ENCODE measurements around the gene YWHAG. TPM values are rescaled to one million over a fixed set of nuclear protein-coding genes. Genes with fewer than 3 reads are reported as not detected.

YWHAG gene
- polyA plus RNA-seq, 1 donor (not counting 4 experiments of a cell fraction or from before 2014, with no cell fraction given), result 130 TPM

DNA sequence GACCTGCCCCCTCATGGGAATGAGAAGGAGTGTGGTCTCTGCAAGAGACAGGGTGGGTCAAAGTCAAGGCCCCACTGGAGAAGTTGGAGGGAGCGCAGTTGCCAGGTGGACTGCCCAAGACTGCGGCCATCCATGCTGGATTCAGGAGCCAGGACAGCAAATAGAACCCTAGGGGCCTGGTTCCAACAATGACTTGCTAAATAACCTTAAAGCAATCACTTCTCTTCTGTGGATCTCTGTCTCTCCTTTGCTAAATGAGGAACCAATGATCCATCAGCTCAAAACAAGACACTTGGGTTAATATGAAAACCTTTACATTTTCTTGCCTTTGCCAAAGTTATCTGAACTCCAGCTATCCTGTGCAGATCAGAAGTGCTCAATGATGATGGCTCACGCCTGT lies 12.6 kb upstream of the YWHAG start:
- no peaks in the 10 kb centered on the region for H3K79me2 ChIP-seq (ENCODE audit: control insufficient read depth, insufficient read depth, low read length)
- dilution Hi-C loops (cut with MboI; ENCODE audit: extremely low pct_ligation_motif_present, low sequenced_read_pairs), result no loop called here
- TF ChIP-seq, protein P1, sequence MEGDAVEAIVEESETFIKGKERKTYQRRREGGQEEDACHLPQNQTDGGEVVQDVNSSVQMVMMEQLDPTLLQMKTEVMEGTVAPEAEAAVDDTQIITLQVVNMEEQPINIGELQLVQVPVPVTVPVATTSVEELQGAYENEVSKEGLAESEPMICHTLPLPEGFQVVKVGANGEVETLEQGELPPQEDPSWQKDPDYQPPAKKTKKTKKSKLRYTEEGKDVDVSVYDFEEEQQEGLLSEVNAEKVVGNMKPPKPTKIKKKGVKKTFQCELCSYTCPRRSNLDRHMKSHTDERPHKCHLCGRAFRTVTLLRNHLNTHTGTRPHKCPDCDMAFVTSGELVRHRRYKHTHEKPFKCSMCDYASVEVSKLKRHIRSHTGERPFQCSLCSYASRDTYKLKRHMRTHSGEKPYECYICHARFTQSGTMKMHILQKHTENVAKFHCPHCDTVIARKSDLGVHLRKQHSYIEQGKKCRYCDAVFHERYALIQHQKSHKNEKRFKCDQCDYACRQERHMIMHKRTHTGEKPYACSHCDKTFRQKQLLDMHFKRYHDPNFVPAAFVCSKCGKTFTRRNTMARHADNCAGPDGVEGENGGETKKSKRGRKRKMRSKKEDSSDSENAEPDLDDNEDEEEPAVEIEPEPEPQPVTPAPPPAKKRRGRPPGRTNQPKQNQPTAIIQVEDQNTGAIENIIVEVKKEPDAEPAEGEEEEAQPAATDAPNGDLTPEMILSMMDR (optimal IDR thresholded peaks at IDR 0.05 in 1 of 3, IDR thresholded peaks at IDR 0.05 in 1 of 3, conservative IDR thresholded peaks at IDR 0.05 in 1 of 3; ENCODE audit: extremely low read depth in 1 of 3, insufficient read depth in 2 of 3, low read length in 3 of 3), result no peak
- no peak for TF ChIP-seq EZH2 (IDR thresholded peaks at IDR 0.05; ENCODE audit: low read length)
- FAIRE-seq (no peak), DNase-seq (ENCODE audit: low read depth, low spot score) (no peak)
- H3K27ac ChIP-seq (ENCODE audit: control insufficient read depth, insufficient read depth, low read length), result no peak overlapping the region
- H3K9me1 ChIP-seq (ENCODE audit: control insufficient read depth, extremely low read depth, insufficient read depth, low read length), result no peaks in the 10 kb centered on the region
- H3K36me3 ChIP-seq (ENCODE audit: control insufficient read depth in 2 of 2, extremely low read depth in 1 of 2, insufficient read depth in 2 of 2, low read length in 2 of 2), result no peaks in the 10 kb centered on the region
- no peaks in the 10 kb centered on the region for H3K9me3 ChIP-seq (ENCODE audit: control insufficient read depth, low read depth, low read length)
- no peak overlapping the region for H2AFZ ChIP-seq (ENCODE audit: control insufficient read depth, low read length)
- H3K27me3 ChIP-seq (ENCODE audit: control insufficient read depth, extremely low read depth, insufficient read depth, low read length), result no peaks in the 10 kb centered on the region
- H3K4me2 ChIP-seq (ENCODE audit: control insufficient read depth, extremely low read depth, insufficient read depth, low read depth, low read length), result no peak overlapping the region
- no peak overlapping the region for H3K4me3 ChIP-seq (ENCODE audit: control insufficient read depth in 2 of 3, extremely low read depth in 1 of 3, insufficient read depth in 2 of 3, low read depth in 1 of 3, low read length in 3 of 3)
- H4K20me1 ChIP-seq (ENCODE audit: control insufficient read depth, extremely low read depth, insufficient read depth, low read length), result no peaks in the 10 kb centered on the region
- peaks cover 15% of the 10 kb centered on the region for H3K4me1 ChIP-seq (ENCODE audit: control insufficient read depth, extremely low read depth, insufficient read depth, low read length)
- H3K9ac ChIP-seq (ENCODE audit: control insufficient read depth, extremely low read depth, insufficient read depth, low read length), result no peak overlapping the region

DNA sequence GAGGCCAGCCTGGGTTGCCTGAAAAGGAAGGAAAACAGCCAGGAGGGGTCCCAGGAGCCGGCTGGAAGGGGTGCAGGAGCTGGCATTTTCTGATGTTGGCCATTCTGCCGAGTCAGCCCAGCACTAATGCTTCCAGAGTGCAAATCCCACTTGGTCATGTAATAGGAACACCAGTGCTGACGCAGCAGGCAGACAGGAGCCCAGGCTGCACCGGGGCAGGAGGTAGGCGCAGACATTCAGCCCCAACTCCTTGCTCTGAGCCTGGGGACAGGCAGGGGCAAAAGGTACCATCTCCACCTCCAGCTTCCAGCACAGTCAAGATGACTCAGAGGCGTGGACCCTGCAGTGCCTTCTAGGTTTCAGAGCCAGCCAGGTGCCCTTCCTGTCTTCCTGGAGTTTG lies 10.2 kb upstream of the YWHAG start:
- no peak overlapping the region for H3K4me3 ChIP-seq (ENCODE audit: control insufficient read depth in 2 of 3, extremely low read depth in 1 of 3, insufficient read depth in 2 of 3, low read depth in 1 of 3, low read length in 3 of 3)
- H3K36me3 ChIP-seq (ENCODE audit: control insufficient read depth in 2 of 2, extremely low read depth in 1 of 2, insufficient read depth in 2 of 2, low read length in 2 of 2), result no peaks in the 10 kb centered on the region
- H3K9ac ChIP-seq (ENCODE audit: control insufficient read depth, extremely low read depth, insufficient read depth, low read length), result no peak overlapping the region

More for the DNA sequence above, 10.2 kb upstream of the YWHAG start:
- no peaks in the 10 kb centered on the region for H3K9me3 ChIP-seq (ENCODE audit: control insufficient read depth, low read depth, low read length)
- H3K27ac ChIP-seq (ENCODE audit: control insufficient read depth, insufficient read depth, low read length), result no peak overlapping the region
- H3K4me2 ChIP-seq (ENCODE audit: control insufficient read depth, extremely low read depth, insufficient read depth, low read depth, low read length), result no peak overlapping the region
- DNase-seq (ENCODE audit: low read depth, low spot score), result no peak
- H3K27me3 ChIP-seq (ENCODE audit: control insufficient read depth, extremely low read depth, insufficient read depth, low read length), result no peaks in the 10 kb centered on the region
- FAIRE-seq, result no peak
- peaks cover 32% of the 10 kb centered on the region for H3K4me1 ChIP-seq (ENCODE audit: control insufficient read depth, extremely low read depth, insufficient read depth, low read length)
- H3K9me1 ChIP-seq (ENCODE audit: control insufficient read depth, extremely low read depth, insufficient read depth, low read length), result no peaks in the 10 kb centered on the region
- H2AFZ ChIP-seq (ENCODE audit: control insufficient read depth, low read length), result peak overlapping the region; percentile 20
- TF ChIP-seq, protein P1 (optimal IDR thresholded peaks at IDR 0.05 in 1 of 3, IDR thresholded peaks at IDR 0.05 in 1 of 3, conservative IDR thresholded peaks at IDR 0.05 in 1 of 3; ENCODE audit: extremely low read depth in 1 of 3, insufficient read depth in 2 of 3, low read length in 3 of 3), result no peak
- dilution Hi-C loops (cut with MboI; ENCODE audit: extremely low pct_ligation_motif_present, low sequenced_read_pairs), result no loop called here
- H3K79me2 ChIP-seq (ENCODE audit: control insufficient read depth, insufficient read depth, low read length), result no peaks in the 10 kb centered on the region
- no peaks in the 10 kb centered on the region for H4K20me1 ChIP-seq (ENCODE audit: control insufficient read depth, extremely low read depth, insufficient read depth, low read length)

Data from keratinocyte (primary cell).